Neural progenitor cell (in vitro differentiated cells): ENCODE results near the gene ITPRIPL2. TPM values are rescaled to one million over a fixed set of nuclear protein-coding genes. Genes with fewer than 3 reads are reported as not detected.

Experiments used
- DNase-seq: peaks from one replicate; pipeline ENCODE4 v3.0.0-alpha.2; 2016; ENCODE audit warnings: low spot score
- H2AFZ ChIP-seq: fragments of 200-600 bp; sonication (generic); replicated peaks from 2 replicates; pipeline ENCODE4 v1.6.1; 2016; ENCODE audit warnings: antibody characterized with exemption
- H3F3A ChIP-seq: fragments of 200-600 bp; sonication (generic); 2 replicates; pipeline ENCODE4 v1.6.1; 2016; ENCODE audit warnings: antibody characterized with exemption, low read depth
- H3K27ac ChIP-seq: fragments of 200-600 bp; sonication (generic); 2 replicates; pipeline ENCODE4 v1.5.1; 2016; ENCODE audit warnings: mild to moderate bottlenecking
- H3K27me3 ChIP-seq: fragments of 200-600 bp; sonication (generic); 2 replicates; pipeline ENCODE4 v1.6.1; 2016; ENCODE audit warnings: mild to moderate bottlenecking, moderate library complexity
- H3K36me3 ChIP-seq: fragments of 200-600 bp; sonication (generic); 2 replicates; pipeline ENCODE4 v1.5.1; 2016
- H3K4me1 ChIP-seq: fragments of 200-600 bp; sonication (generic); 2 replicates; pipeline ENCODE4 v1.6.1; 2016; ENCODE audit warnings: mixed run types
- H3K4me2 ChIP-seq: fragments of 200-600 bp; sonication (generic); 2 replicates; pipeline ENCODE4 v1.6.1; 2016
- H3K4me3 ChIP-seq: fragments of 200-600 bp; sonication (generic); 2 replicates; pipeline ENCODE4 v1.5.1; 2016
- H3K79me2 ChIP-seq: fragments of 200-600 bp; sonication (generic); 2 replicates; pipeline ENCODE4 v1.6.1; 2016; ENCODE audit warnings: low read depth
- H3K9ac ChIP-seq: fragments of 200-600 bp; sonication (generic); 2 replicates; pipeline ENCODE4 v1.6.1; 2016
- H3K9me3 ChIP-seq: fragments of 200-600 bp; sonication (generic); 2 replicates; pipeline ENCODE4 v1.5.1; 2016; ENCODE audit warnings: low read depth
- H4K20me1 ChIP-seq: fragments of 200-600 bp; sonication (generic); 2 replicates; pipeline ENCODE4 v1.6.1; 2016; ENCODE audit warnings: low read depth
- H3K27ac Mint-ChIP-seq: 3 replicates; pipeline ENCODE4 v1.8.0; 2021; ENCODE audit warnings: mixed read lengths
- H3K27me3 Mint-ChIP-seq: 2 replicates; pipeline ENCODE4 v1.8.0; 2022; ENCODE audit warnings: low read depth, mild to moderate bottlenecking, inconsistent platforms, moderate library complexity, mixed read lengths; ENCODE audit not compliant: insufficient read depth
- H3K36me3 Mint-ChIP-seq: 3 replicates; pipeline ENCODE4 v1.8.0; 2021; ENCODE audit warnings: mixed read lengths
- H3K4me1 Mint-ChIP-seq: 3 replicates; pipeline ENCODE4 v1.8.0; 2021; ENCODE audit warnings: mixed read lengths
- H3K4me3 Mint-ChIP-seq: 3 replicates; pipeline ENCODE4 v1.8.0; 2021; ENCODE audit warnings: mild to moderate bottlenecking, moderate library complexity, mixed read lengths
- H3K9me3 Mint-ChIP-seq: 3 replicates; pipeline ENCODE4 v1.8.0; 2020; ENCODE audit warnings: mixed read lengths
- CTCF ChIP-seq: fragments of 200-600 bp; sonication (generic); IDR thresholded peaks from 2 replicates; pipeline ENCODE4 v1.5.1; 2017; ENCODE audit warnings: antibody characterized with exemption, mild to moderate bottlenecking
- EZH2 ChIP-seq: fragments of 200-600 bp; sonication (generic); IDR thresholded peaks from 2 replicates; pipeline ENCODE4 v1.6.1; 2017; ENCODE audit warnings: antibody characterized with exemption, mild to moderate bottlenecking, moderate library complexity
- EZH2phosphoT487 ChIP-seq: fragments of 200-600 bp; sonication (generic); IDR thresholded peaks from 2 replicates; pipeline ENCODE4 v1.6.1; 2017; ENCODE audit warnings: antibody characterized with exemption
- total RNA-seq: library from RNA; depleted of rRNA; stranded (reverse); fragments of >200 nt; gene quantifications from 2 replicates; pipeline ENCODE4 v1.2.3, GENCODE V29; 2015; ENCODE audit warnings: low replicate concordance

Gene ITPRIPL2
- total RNA-seq, 1 donor from 2014 or later, result 3.7 TPM

GRCh38 chr16:19132255-19132654 is 18.5 kb downstream of the ITPRIPL2 start:
- H3K9me3 Mint-ChIP-seq, result no peaks in the 10 kb centered on the region
- DNase-seq, result no peak
- Histone ChIP-seq H2AFZ (no peak overlapping the region), H3K4me1 (peaks cover 6% of the 10 kb centered on the region), H3K9me3 (no peaks in the 10 kb centered on the region), H3K36me3 (no peaks in the 10 kb centered on the region), H3K9ac (no peak overlapping the region), H3K4me3 (no peak overlapping the region), H3K27me3 (no peaks in the 10 kb centered on the region), H3K79me2 (no peaks in the 10 kb centered on the region), H3K4me2 (no peak overlapping the region), H3F3A (no peaks in the 10 kb centered on the region), H4K20me1 (no peaks in the 10 kb centered on the region), H3K27ac (no peak overlapping the region)
- H3K27ac Mint-ChIP-seq, result no peak overlapping the region
- H3K4me3 Mint-ChIP-seq, result no peak overlapping the region
- H3K27me3 Mint-ChIP-seq, result peaks cover 4% of the 10 kb centered on the region
- H3K36me3 Mint-ChIP-seq, result no peaks in the 10 kb centered on the region
- H3K4me1 Mint-ChIP-seq, result peaks cover 55% of the 10 kb centered on the region
- TF ChIP-seq CTCF (no peak), EZH2 (no peak), EZH2phosphoT487 (no peak)

GRCh38 chr16:19132898-19133297 is 19.1 kb downstream of the ITPRIPL2 start:
- no peak overlapping the region for H3K27ac Mint-ChIP-seq
- no peak for TF ChIP-seq EZH2phosphoT487
- H3K36me3 Mint-ChIP-seq, result no peaks in the 10 kb centered on the region
- Histone ChIP-seq H3K4me3 (no peak overlapping the region), H3K4me1 (peaks cover 6% of the 10 kb centered on the region), H3K27me3 (no peaks in the 10 kb centered on the region), H3K27ac (no peak overlapping the region), H3K9me3 (no peaks in the 10 kb centered on the region), H3K79me2 (no peaks in the 10 kb centered on the region), H3K36me3 (no peaks in the 10 kb centered on the region), H3K4me2 (no peak overlapping the region), H4K20me1 (no peaks in the 10 kb centered on the region), H2AFZ (no peak overlapping the region), H3F3A (no peaks in the 10 kb centered on the region), H3K9ac (no peak overlapping the region)
- no peak overlapping the region for H3K4me3 Mint-ChIP-seq
- DNase-seq, result no peak
- H3K27me3 Mint-ChIP-seq, result peaks cover 4% of the 10 kb centered on the region
- no peaks in the 10 kb centered on the region for H3K9me3 Mint-ChIP-seq
- peaks cover 61% of the 10 kb centered on the region for H3K4me1 Mint-ChIP-seq

GRCh38 chr16:19133600-19133999 is 19.8 kb downstream of the ITPRIPL2 start:
- H3K4me3 ChIP-seq, result no peak overlapping the region
- no peak overlapping the region for H3K27ac Mint-ChIP-seq
- no peak for DNase-seq

More at GRCh38 chr16:19133600-19133999, 19.8 kb downstream of the ITPRIPL2 start:
- Mint-ChIP-seq H3K4me3 (no peak overlapping the region), H3K4me1 (peaks cover 64% of the 10 kb centered on the region), H3K9me3 (no peaks in the 10 kb centered on the region), H3K27me3 (peaks cover 4% of the 10 kb centered on the region), H3K36me3 (no peaks in the 10 kb centered on the region)
- no peaks in the 10 kb centered on the region for H3K36me3 ChIP-seq
- H3K9ac ChIP-seq, result no peak overlapping the region
- H2AFZ ChIP-seq, result no peak overlapping the region
- H3K27me3 ChIP-seq, result no peaks in the 10 kb centered on the region
- H3K79me2 ChIP-seq, result no peaks in the 10 kb centered on the region
- H3K4me1 ChIP-seq, result peaks cover 6% of the 10 kb centered on the region
- H3K9me3 ChIP-seq, result no peaks in the 10 kb centered on the region
- no peak overlapping the region for H3K27ac ChIP-seq
- no peaks in the 10 kb centered on the region for H3F3A ChIP-seq
- no peak for TF ChIP-seq EZH2phosphoT487
- no peak for TF ChIP-seq CTCF
- no peak for TF ChIP-seq EZH2
- H3K4me2 ChIP-seq, result no peak overlapping the region
- H4K20me1 ChIP-seq, result no peaks in the 10 kb centered on the region
